Measurements from ENCODE around the gene NEUROG3. TPM values are rescaled to one million over a fixed set of nuclear protein-coding genes. Genes with fewer than 3 reads are reported as not detected.
"Not testable (repeated sequence)": the region's sequence is repeated elsewhere in the genome, so short reads cannot be mapped to it uniquely, and the experiment has no call there.

The NEUROG3 gene
- total RNA-seq, 1 donor from 2014 or later = not detected

DNA sequence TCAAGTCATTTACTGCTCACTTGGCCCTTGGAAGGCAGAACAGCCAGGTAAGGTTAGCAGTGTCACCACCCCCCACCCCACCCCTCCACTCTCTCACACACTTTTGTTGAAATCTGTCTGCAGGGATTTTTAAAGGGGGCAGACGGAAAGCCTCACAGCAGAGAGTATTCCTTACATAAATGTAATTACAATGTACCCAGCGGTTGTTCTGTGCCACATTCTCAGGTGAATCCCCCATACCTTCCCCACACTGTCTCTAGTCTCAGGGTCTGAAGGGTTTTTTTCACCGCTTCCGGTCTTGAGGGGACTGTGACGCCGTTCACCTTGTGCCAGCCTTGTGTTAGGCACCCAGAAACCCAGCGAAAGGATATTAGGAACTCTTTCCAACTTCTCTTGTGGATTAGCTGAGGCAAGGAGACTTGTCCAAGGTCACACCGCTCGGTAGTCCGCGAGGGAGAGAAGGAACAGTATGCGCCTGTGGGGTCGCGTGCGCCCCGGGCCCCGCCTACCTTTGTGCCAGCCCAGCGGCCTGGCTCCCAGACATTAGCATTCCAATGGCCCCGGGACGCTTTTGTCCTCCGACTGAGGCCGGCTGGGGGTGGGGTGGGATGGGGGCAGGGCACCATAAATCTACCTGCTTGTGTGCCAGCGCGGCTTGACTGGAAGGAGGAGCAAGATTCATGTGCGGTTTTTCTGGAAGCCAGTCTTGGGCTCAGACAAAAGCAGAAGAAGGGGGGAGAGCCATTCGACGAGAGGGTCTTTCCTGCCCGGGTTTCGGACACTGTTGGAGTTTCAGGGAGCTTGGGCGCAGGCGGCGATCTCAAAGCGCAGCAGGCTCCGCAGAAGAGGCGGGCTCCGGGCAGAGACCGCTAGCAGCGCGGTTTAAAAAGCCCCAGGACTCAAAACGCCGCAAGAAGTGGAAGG is 4.5 kb downstream of the NEUROG3 start:
- Mint-ChIP-seq H3K4me1 (ENCODE audit: low read depth) (peaks cover 5% of the 10 kb centered on the region), H3K27me3 (ENCODE audit: low read depth) (peaks cover 68% of the 10 kb centered on the region), H3K9me3 (no peaks in the 10 kb centered on the region), H3K27ac (no peak overlapping the region), H3K4me3 (ENCODE audit: low read depth) (no peak overlapping the region), H3K36me3 (ENCODE audit: low read depth) (no peaks in the 10 kb centered on the region)
- no peak for DNase-seq (ENCODE audit: low spot score)
- intact Hi-C loops (cut with micrococcal nuclease) = no loop called here

GRCh38 chr10:69567920-69568319 is 5.3 kb downstream of the NEUROG3 start:
- peaks cover 66% of the 10 kb centered on the region for H3K27me3 Mint-ChIP-seq (ENCODE audit: low read depth)
- no peak for DNase-seq (ENCODE audit: low spot score)
- H3K4me3 Mint-ChIP-seq (ENCODE audit: low read depth) = no peak overlapping the region
- H3K9me3 Mint-ChIP-seq = no peaks in the 10 kb centered on the region
- intact Hi-C loops (cut with micrococcal nuclease) = no loop called here
- H3K27ac Mint-ChIP-seq = no peak overlapping the region
- H3K4me1 Mint-ChIP-seq (ENCODE audit: low read depth) = peaks cover 3% of the 10 kb centered on the region
- H3K36me3 Mint-ChIP-seq (ENCODE audit: low read depth) = no peaks in the 10 kb centered on the region

DNA sequence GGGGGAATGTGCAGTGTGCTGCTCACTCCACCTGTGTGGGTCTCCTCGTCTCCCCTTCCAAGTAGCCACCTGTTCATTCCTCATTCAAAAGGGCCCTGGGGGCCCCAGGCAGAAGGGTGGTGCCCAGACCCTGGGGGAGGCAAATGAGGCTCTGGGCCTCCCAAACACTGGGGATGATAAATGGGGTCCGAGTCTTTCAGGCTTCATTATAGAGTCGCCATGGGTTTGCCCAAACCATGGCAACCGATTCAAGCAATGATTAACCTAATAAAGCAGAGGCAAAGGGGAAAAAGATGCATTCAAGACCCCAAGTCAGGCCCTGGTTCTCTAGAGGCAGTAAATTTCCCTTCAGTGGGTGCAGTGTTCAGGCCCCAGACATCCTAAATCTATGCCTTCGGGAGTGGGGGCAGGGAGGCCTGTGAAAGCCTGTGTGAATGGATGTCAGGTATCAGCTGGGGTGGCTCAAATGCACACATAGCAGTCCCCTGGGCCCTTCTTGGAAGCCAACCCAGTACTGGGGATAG is 10.4 kb downstream of the NEUROG3 start:
- H3K9me3 Mint-ChIP-seq = no peaks in the 10 kb centered on the region
- no peaks in the 10 kb centered on the region for H3K36me3 Mint-ChIP-seq (ENCODE audit: low read depth)
- intact Hi-C loops (cut with micrococcal nuclease) = no loop called here
- DNase-seq (ENCODE audit: low spot score) = no peak
- peaks cover 30% of the 10 kb centered on the region for H3K27me3 Mint-ChIP-seq (ENCODE audit: low read depth)
- H3K27ac Mint-ChIP-seq = no peak overlapping the region
- peaks cover 9% of the 10 kb centered on the region for H3K4me1 Mint-ChIP-seq (ENCODE audit: low read depth)
- H3K4me3 Mint-ChIP-seq (ENCODE audit: low read depth) = no peak overlapping the region

DNA sequence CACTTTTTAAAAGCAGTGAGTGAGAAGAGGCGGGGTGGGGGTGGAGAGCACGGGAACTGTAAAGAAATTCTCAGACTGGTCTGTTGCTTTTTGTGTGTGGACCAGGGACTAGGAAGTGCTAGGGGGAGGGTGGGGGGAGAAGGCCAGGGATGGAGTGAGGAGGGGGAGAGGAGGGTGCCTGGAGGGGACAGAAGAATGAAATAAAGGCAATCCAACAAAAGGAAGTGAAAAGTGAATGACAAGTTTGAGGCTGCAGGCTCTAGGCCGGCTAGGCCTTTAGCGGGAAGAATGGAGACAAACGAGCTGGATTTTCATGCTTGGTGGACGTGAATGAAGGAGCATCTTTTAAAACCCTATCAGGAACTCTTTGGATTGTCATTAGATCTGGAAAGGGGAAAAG is 13.7 kb downstream of the NEUROG3 start:
- no peak for DNase-seq (ENCODE audit: low spot score)
- Mint-ChIP-seq H3K4me1 (ENCODE audit: low read depth) (peaks cover 9% of the 10 kb centered on the region), H3K27ac (no peak overlapping the region), H3K36me3 (ENCODE audit: low read depth) (no peaks in the 10 kb centered on the region), H3K9me3 (no peaks in the 10 kb centered on the region), H3K4me3 (ENCODE audit: low read depth) (no peak overlapping the region), H3K27me3 (ENCODE audit: low read depth) (peaks cover 21% of the 10 kb centered on the region)
- intact Hi-C loops (cut with micrococcal nuclease) = no loop called here

- H3K4me1 Mint-ChIP-seq (ENCODE audit: low read depth) = peaks cover 9% of the 10 kb centered on the region
- no peak overlapping the region for H3K27ac Mint-ChIP-seq
- intact Hi-C loops (cut with micrococcal nuclease) = no loop called here
- no peaks in the 10 kb centered on the region for H3K9me3 Mint-ChIP-seq
- peaks cover 18% of the 10 kb centered on the region for H3K27me3 Mint-ChIP-seq (ENCODE audit: low read depth)
- no peak overlapping the region for H3K4me3 Mint-ChIP-seq (ENCODE audit: low read depth)
- no peaks in the 10 kb centered on the region for H3K36me3 Mint-ChIP-seq (ENCODE audit: low read depth)
- DNase-seq (ENCODE audit: low spot score) = no peak
Observed at GRCh38 chr10:69558559-69558958, 14.7 kb downstream of the NEUROG3 start.

DNA sequence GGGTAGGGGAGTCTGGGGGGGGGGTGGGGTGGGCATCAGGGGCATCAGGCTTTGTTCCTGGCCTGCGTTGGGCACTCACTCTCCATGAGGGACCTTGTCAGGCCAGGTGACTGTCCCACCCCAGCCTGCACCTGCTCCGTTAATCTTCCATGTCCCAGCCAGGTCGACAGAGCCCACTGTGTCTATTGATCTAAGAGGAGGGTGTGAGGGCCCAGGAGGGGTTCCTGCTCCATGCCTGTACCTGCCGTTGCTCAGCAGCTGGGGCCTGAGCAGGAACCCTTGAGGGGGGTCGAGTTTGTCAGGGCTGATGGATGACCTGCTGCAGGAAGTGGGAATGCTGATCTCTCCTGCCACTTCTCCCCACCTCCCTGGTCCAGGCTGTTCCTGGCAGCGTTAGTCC is 18.6 kb downstream of the NEUROG3 start:
- H3K27me3 Mint-ChIP-seq (ENCODE audit: low read depth) = peaks cover 11% of the 10 kb centered on the region
- H3K4me1 Mint-ChIP-seq (ENCODE audit: low read depth) = peaks cover 9% of the 10 kb centered on the region
- peaks cover 9% of the 10 kb centered on the region for H3K9me3 Mint-ChIP-seq
- intact Hi-C loops (cut with micrococcal nuclease) = no loop called here
- no peak overlapping the region for H3K27ac Mint-ChIP-seq
- H3K36me3 Mint-ChIP-seq (ENCODE audit: low read depth) = no peaks in the 10 kb centered on the region
- H3K4me3 Mint-ChIP-seq (ENCODE audit: low read depth) = no peak overlapping the region
- no peak for DNase-seq (ENCODE audit: low spot score)

GRCh38 chr10:69553328-69553727 is 19.9 kb downstream of the NEUROG3 start:
- no peak for DNase-seq (ENCODE audit: low spot score)
- H3K4me1 Mint-ChIP-seq (ENCODE audit: low read depth) = peaks cover 3% of the 10 kb centered on the region
- peaks cover 10% of the 10 kb centered on the region for H3K27me3 Mint-ChIP-seq (ENCODE audit: low read depth)
- no peak overlapping the region for H3K4me3 Mint-ChIP-seq (ENCODE audit: low read depth)
- intact Hi-C loops (cut with micrococcal nuclease) = no loop called here
- no peak overlapping the region for H3K27ac Mint-ChIP-seq
- peaks cover 20% of the 10 kb centered on the region for H3K9me3 Mint-ChIP-seq
- no peaks in the 10 kb centered on the region for H3K36me3 Mint-ChIP-seq (ENCODE audit: low read depth)

DNA sequence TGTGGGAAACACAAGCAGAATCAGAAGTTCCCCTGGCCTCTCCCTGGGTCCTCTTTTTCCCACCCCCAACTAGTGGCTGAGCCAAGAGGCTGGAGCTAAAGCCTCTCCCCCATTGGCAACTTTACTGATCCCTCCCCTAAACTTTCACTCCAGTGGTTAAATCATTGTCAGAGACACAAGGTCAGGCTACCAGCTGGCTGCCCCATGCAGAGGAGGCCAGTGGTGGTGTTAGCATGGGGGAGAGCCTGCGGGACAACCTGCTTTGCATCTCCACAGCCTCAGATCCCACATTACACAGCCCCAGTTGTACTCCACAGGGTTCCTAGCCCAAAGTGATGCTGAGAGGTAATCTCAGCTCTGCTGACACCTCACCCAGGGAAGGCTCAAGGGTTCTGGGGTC is 21.0 kb downstream of the NEUROG3 start:
- H3K27ac Mint-ChIP-seq = no peak overlapping the region
- H3K9me3 Mint-ChIP-seq = peaks cover 25% of the 10 kb centered on the region
- DNase-seq (ENCODE audit: low spot score) = no peak
- intact Hi-C loops (cut with micrococcal nuclease) = no loop called here
- H3K27me3 Mint-ChIP-seq (ENCODE audit: low read depth) = peaks cover 12% of the 10 kb centered on the region
- no peaks in the 10 kb centered on the region for H3K4me1 Mint-ChIP-seq (ENCODE audit: low read depth)
- H3K36me3 Mint-ChIP-seq (ENCODE audit: low read depth) = no peaks in the 10 kb centered on the region
- H3K4me3 Mint-ChIP-seq (ENCODE audit: low read depth) = no peak overlapping the region

DNA sequence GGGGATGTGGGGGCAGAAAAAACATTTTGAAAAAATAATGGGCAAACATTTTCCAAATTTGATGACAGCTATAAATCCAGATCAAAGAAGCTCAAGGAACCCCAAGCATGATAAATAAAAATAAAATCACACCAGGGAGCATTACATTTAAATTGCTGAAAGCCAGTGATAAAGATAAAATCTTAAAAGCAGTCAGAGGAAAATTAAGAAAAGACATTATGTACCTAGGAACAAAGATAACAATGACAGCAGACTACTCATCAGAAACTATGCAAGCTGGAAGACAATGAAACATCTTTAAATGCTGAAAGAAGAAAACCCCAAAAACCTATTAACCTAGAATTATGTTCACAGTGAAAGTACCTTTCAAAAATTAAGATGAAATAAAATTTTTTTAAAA is 23.3 kb downstream of the NEUROG3 start:
- Mint-ChIP-seq H3K4me3 (ENCODE audit: low read depth) (no peak overlapping the region), H3K9me3 (peaks cover 25% of the 10 kb centered on the region), H3K27me3 (ENCODE audit: low read depth) (peaks cover 5% of the 10 kb centered on the region), H3K36me3 (ENCODE audit: low read depth) (no peaks in the 10 kb centered on the region), H3K4me1 (ENCODE audit: low read depth) (no peaks in the 10 kb centered on the region), H3K27ac (no peak overlapping the region)
- DNase-seq (ENCODE audit: low spot score) = no peak
- intact Hi-C loops (cut with micrococcal nuclease) = no loop called here

- Mint-ChIP-seq H3K27me3 (ENCODE audit: low read depth) (no peaks in the 10 kb centered on the region), H3K4me1 (ENCODE audit: low read depth) (no peaks in the 10 kb centered on the region), H3K9me3 (peaks cover 22% of the 10 kb centered on the region), H3K27ac (no peak overlapping the region), H3K36me3 (ENCODE audit: low read depth) (no peaks in the 10 kb centered on the region), H3K4me3 (ENCODE audit: low read depth) (no peak overlapping the region)
- intact Hi-C loops (cut with micrococcal nuclease) = no loop called here
- no peak for DNase-seq (ENCODE audit: low spot score)
Observed at GRCh38 chr10:69541463-69541862, 31.8 kb downstream of the NEUROG3 start.

- peaks cover 22% of the 10 kb centered on the region for H3K9me3 Mint-ChIP-seq
- no peaks in the 10 kb centered on the region for H3K4me1 Mint-ChIP-seq (ENCODE audit: low read depth)
- H3K27ac Mint-ChIP-seq = no peak overlapping the region
- no peak overlapping the region for H3K4me3 Mint-ChIP-seq (ENCODE audit: low read depth)
- no peaks in the 10 kb centered on the region for H3K27me3 Mint-ChIP-seq (ENCODE audit: low read depth)
- no peaks in the 10 kb centered on the region for H3K36me3 Mint-ChIP-seq (ENCODE audit: low read depth)
- intact Hi-C loops (cut with micrococcal nuclease) = no loop called here
- DNase-seq (ENCODE audit: low spot score) = no peak
Observed at GRCh38 chr10:69538461-69538860, 34.8 kb downstream of the NEUROG3 start.

DNA sequence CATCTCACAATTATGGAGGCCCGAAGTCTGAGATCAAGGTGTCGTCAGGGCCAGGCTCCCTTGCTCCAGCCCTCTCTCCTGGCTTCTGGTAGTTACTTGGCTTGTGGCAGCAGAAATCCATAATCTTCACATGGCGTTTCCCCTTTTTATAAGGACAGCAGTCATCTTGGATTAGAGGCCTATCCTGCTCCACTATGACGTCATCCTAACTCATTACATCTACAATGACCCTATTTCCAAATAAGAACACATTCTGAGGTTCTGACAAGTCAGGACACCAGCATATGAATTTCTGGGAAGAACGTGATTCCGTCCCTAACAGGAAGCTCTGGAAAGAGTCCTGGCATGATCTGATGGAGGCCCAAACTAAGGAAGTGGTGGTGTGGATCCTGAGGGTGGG is 35.8 kb downstream of the NEUROG3 start:
- H3K27me3 Mint-ChIP-seq (ENCODE audit: low read depth) = peaks cover 5% of the 10 kb centered on the region
- no peak overlapping the region for H3K4me3 Mint-ChIP-seq (ENCODE audit: low read depth)
- intact Hi-C loops (cut with micrococcal nuclease) = no loop called here
- H3K36me3 Mint-ChIP-seq (ENCODE audit: low read depth) = no peaks in the 10 kb centered on the region
- H3K4me1 Mint-ChIP-seq (ENCODE audit: low read depth) = no peaks in the 10 kb centered on the region
- H3K27ac Mint-ChIP-seq = no peak overlapping the region
- peaks cover 22% of the 10 kb centered on the region for H3K9me3 Mint-ChIP-seq
- DNase-seq (ENCODE audit: low spot score) = no peak

DNA sequence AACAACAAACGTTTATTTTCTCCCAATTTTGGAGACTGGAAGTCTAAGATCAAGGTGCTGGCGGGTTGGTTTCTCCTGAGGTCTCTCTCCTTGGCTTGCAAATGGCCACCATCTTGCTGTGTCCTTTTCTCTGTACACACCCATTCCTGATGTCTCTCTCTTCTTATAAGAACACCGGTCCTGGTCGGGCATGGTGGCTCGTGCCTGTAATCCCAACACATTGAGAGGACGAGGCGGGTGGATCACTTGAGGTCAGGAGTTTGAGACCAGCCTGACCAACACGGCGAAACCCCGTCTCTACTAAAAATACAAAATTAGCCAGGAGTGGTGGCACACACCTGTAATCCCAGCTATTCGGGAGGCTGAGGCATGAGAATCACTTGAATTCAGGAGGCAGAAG is 36.7 kb downstream of the NEUROG3 start:
- intact Hi-C loops (cut with micrococcal nuclease); H3K4me3 Mint-ChIP-seq (ENCODE audit: low read depth): not testable (repeated sequence)

More for the DNA sequence above, 36.7 kb downstream of the NEUROG3 start:
- H3K36me3 Mint-ChIP-seq (ENCODE audit: low read depth); H3K27ac Mint-ChIP-seq; H3K27me3 Mint-ChIP-seq (ENCODE audit: low read depth); DNase-seq (ENCODE audit: low spot score); H3K4me1 Mint-ChIP-seq (ENCODE audit: low read depth): not testable (repeated sequence)
- peaks cover 15% of the 10 kb centered on the region for H3K9me3 Mint-ChIP-seq

Data from activated T-helper 2 cell treated with anti-CD3 and anti-CD28 coated beads, Interferon-gamma antibody, Interleukin-2, Interleukin-4, amounts not matched to agents 10 μg/mL and 5 μg/mL and 100 μg/mL, durations not matched to agents 14 hours and 24 hours and 36 hours (primary cell).